ENCODE results near the gene PKD1L1.
A peak's percentile ranks its signal among the peaks of the same experiment; 100 is the strongest.

DNA sequence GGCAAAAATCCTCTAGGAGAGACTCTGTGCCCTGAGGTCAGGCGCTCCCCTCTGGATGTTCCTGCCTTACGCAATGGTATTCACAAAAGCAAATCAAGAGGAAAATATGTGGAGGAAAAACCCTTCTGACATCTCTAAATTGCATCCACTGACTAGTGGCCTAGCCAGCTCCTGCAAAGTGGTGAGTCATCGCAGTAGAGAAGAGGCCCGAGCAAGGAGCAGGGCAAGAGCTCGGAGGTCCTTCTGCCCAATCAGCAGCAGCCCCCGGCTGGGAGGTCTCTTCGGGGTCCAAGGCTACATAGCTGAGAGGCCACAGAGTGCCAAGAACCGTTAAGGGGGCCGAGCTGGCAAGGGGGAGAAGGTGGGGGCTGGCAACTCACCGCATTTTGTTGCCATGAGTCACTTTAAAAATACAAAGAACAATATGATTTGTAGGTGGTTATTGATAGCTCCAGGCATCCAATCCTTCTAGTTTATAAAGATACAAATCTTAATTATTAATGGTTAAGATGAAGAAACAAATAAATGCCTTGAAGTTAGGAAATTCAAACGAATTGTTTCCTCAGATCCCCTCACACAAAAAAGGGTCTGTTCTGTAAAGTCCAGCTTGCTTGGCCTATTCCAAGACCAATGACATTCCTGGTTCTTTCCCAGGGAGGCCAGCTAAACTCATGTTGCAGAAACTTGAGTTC, 161.6 kb downstream of the PKD1L1 start:
- TF ChIP-seq FOSL1 (IDR thresholded peaks at IDR 0.05; ENCODE audit: low read depth) (peak; percentile 92), SP1 (IDR thresholded peaks at IDR 0.05; ENCODE audit: low read depth) (peak; percentile 85), POLR2A (IDR thresholded peaks at IDR 0.05; ENCODE audit: borderline replicate concordance, extremely low read depth, insufficient read depth, insufficient read length) (no peak), RAD21 (IDR thresholded peaks at IDR 0.05; ENCODE audit: low read depth) (peak; percentile 23; the same call in 1 of the 2 replicates), EZH2 (IDR thresholded peaks at IDR 0.05) (no peak), SIN3A (IDR thresholded peaks at IDR 0.05; ENCODE audit: low read depth) (peak; percentile 64; the same call in 1 of the 2 replicates), JUND (IDR thresholded peaks at IDR 0.05) (peak; percentile 91)
- TF ChIP-seq, protein P1, sequence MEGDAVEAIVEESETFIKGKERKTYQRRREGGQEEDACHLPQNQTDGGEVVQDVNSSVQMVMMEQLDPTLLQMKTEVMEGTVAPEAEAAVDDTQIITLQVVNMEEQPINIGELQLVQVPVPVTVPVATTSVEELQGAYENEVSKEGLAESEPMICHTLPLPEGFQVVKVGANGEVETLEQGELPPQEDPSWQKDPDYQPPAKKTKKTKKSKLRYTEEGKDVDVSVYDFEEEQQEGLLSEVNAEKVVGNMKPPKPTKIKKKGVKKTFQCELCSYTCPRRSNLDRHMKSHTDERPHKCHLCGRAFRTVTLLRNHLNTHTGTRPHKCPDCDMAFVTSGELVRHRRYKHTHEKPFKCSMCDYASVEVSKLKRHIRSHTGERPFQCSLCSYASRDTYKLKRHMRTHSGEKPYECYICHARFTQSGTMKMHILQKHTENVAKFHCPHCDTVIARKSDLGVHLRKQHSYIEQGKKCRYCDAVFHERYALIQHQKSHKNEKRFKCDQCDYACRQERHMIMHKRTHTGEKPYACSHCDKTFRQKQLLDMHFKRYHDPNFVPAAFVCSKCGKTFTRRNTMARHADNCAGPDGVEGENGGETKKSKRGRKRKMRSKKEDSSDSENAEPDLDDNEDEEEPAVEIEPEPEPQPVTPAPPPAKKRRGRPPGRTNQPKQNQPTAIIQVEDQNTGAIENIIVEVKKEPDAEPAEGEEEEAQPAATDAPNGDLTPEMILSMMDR (IDR thresholded peaks at IDR 0.05 in 2 of 3, conservative IDR thresholded peaks at IDR 0.05 in 1 of 3; ENCODE audit: borderline replicate concordance in 1 of 3, insufficient read depth in 1 of 3, low read depth in 2 of 3, low read length in 2 of 3), result no peak

Measured in HCT116 (cell line).